IMR-90 (cell line): ENCODE measurements around the gene CMTM8. TPM values are rescaled to one million over a fixed set of nuclear protein-coding genes. Genes with fewer than 3 reads are reported as not detected.
"Not testable (repeated sequence)": the region's sequence is repeated elsewhere in the genome, so short reads cannot be mapped to it uniquely, and the experiment has no call there.

Experiments
- ATAC-seq: fragments of 200-7000 bp; cut with Tn5 transposase; 2 replicates; pipeline ENCODE4 v1.9.1; 2020; ENCODE audit warnings: low read depth, mild to moderate bottlenecking, moderate library complexity
- BruUV-seq: library from RNA; stranded (reverse); fragments of 400-500 nt; replicated peaks from 2 replicates; lab custom pipeline; 2021; lab: Mats Ljungman, UMichigan
- CTCF ChIA-PET: fragments of 300-600 bp; formaldehyde crosslinking; extraction: SDS; loops from one replicate; lab custom pipeline; 2021; ENCODE audit warnings: antibody characterized with exemption; lab: Yijun Ruan, JAX
- POLR2A ChIA-PET: fragments of 300-600 bp; sonication (Branson Sonifier 250); formaldehyde crosslinking; loops from one replicate; lab custom pipeline; 2022; ENCODE audit warnings: antibody characterized with exemption; ENCODE audit not compliant: unreplicated experiment; lab: Charles Lee
- DNase-seq: peaks from one replicate; pipeline ENCODE4 v3.0.0; 2013
- H2AFZ ChIP-seq: replicated peaks from 2 replicates; pipeline ENCODE3; 2013; ENCODE audit warnings: low read length, mild to moderate bottlenecking; ENCODE audit not compliant: poor library complexity
- H2AK5ac ChIP-seq: 2 replicates; pipeline ENCODE4 v1.6.1; 2013; ENCODE audit warnings: low read depth, low read length, inconsistent platforms
- H2AK9ac ChIP-seq: replicated peaks from 2 replicates; pipeline ENCODE3; 2013; ENCODE audit warnings: mild to moderate bottlenecking, low read depth, low read length, moderate library complexity; ENCODE audit not compliant: poor library complexity
- H2BK120ac ChIP-seq: 2 replicates; pipeline ENCODE4 v1.6.1; 2013; ENCODE audit warnings: low read depth, low read length, inconsistent platforms
- H2BK15ac ChIP-seq: 3 replicates; pipeline ENCODE4 v1.6.1; 2013; ENCODE audit warnings: low read depth, low read length, inconsistent platforms
- H2BK20ac ChIP-seq: 2 replicates; pipeline ENCODE4 v1.6.1; 2013; ENCODE audit warnings: low read depth, mild to moderate bottlenecking, inconsistent platforms, low read length, moderate library complexity
- H2BK5ac ChIP-seq: 2 replicates; pipeline ENCODE4 v1.6.1; 2013; ENCODE audit warnings: mild to moderate bottlenecking, low read depth, low read length, inconsistent platforms; ENCODE audit not compliant: poor library complexity, severe bottlenecking
- H3K14ac ChIP-seq: replicated peaks from 2 replicates; pipeline ENCODE4 v1.6.1; 2013; ENCODE audit warnings: low read depth, low read length, inconsistent platforms
- H3K18ac ChIP-seq: 2 replicates; pipeline ENCODE4 v1.6.1; 2013; ENCODE audit warnings: low read depth, low read length, control low read depth
- H3K23ac ChIP-seq: 2 replicates; pipeline ENCODE4 v1.6.1; 2013; ENCODE audit warnings: low read depth, low read length, inconsistent platforms
- H3K27ac ChIP-seq: 2 replicates; pipeline ENCODE4 v1.5.1; 2013; ENCODE audit warnings: mild to moderate bottlenecking, control low read depth, low read length; ENCODE audit not compliant: insufficient read depth
- H3K27me3 ChIP-seq: 2 replicates; pipeline ENCODE4 v1.6.1; 2013; ENCODE audit warnings: low read length; ENCODE audit not compliant: control insufficient read depth, insufficient read depth
- H3K36me3 ChIP-seq: 2 replicates; pipeline ENCODE4 v1.6.1; 2013; ENCODE audit warnings: low read length, mixed read lengths; ENCODE audit not compliant: control insufficient read depth, insufficient read depth
- H3K4ac ChIP-seq: 2 replicates; pipeline ENCODE4 v1.6.1; 2013; ENCODE audit warnings: low read depth, low read length, inconsistent platforms
- H3K4me1 ChIP-seq: 2 replicates; pipeline ENCODE4 v1.6.1; 2013; ENCODE audit warnings: low read length, mixed read lengths; ENCODE audit not compliant: control insufficient read depth, insufficient read depth
- H3K4me2 ChIP-seq: 2 replicates; pipeline ENCODE4 v1.6.1; 2013; ENCODE audit warnings: low read depth, mild to moderate bottlenecking, control low read depth, low read length, moderate library complexity
- H3K4me3 ChIP-seq: 2 replicates; pipeline ENCODE4 v1.5.1; 2013; ENCODE audit warnings: low read depth, mild to moderate bottlenecking, control low read depth, low read length, moderate library complexity; ENCODE audit not compliant: insufficient read depth
- H3K56ac ChIP-seq: 2 replicates; pipeline ENCODE4 v1.6.1; 2013; ENCODE audit warnings: low read length, inconsistent platforms; ENCODE audit not compliant: insufficient read depth; ENCODE audit errors: extremely low read depth
- H3K79me1 ChIP-seq, 2 experiments: 2 replicates each; pipeline ENCODE4 v1.6.1; 2013; ENCODE audit warnings: low read length in 2 of 2, inconsistent platforms in 1 of 2, low read depth in 1 of 2
- H3K9ac ChIP-seq: 2 replicates; pipeline ENCODE4 v1.6.1; 2013; ENCODE audit warnings: low read depth, low read length, control low read depth
- H3K9me1 ChIP-seq: 2 replicates; pipeline ENCODE4 v1.6.1; 2013; ENCODE audit warnings: low read length, inconsistent platforms; ENCODE audit not compliant: insufficient read depth
- H3K9me3 ChIP-seq: 2 replicates; pipeline ENCODE4 v1.6.1; 2013; ENCODE audit warnings: low read length; ENCODE audit not compliant: control insufficient read depth, insufficient read depth
- H4K20me1 ChIP-seq: 2 replicates; pipeline ENCODE4 v1.6.1; 2013; ENCODE audit warnings: low read length, inconsistent platforms; ENCODE audit not compliant: insufficient read depth
- H4K5ac ChIP-seq: 2 replicates; pipeline ENCODE4 v1.6.1; 2013; ENCODE audit warnings: mild to moderate bottlenecking, low read depth, low read length, control low read depth
- H4K8ac ChIP-seq, 2 experiments: 2 replicates each; pipeline ENCODE4 v1.6.1; 2013; ENCODE audit warnings: low read depth in 2 of 2, low read length in 2 of 2, control low read depth in 1 of 2, inconsistent platforms in 1 of 2
- H4K91ac ChIP-seq: 2 replicates; pipeline ENCODE4 v1.6.1; 2013; ENCODE audit warnings: low read depth, low read length, inconsistent platforms; ENCODE audit not compliant: insufficient read depth
- FOS ChIP-seq: fragments of 150-350 bp; IDR thresholded peaks from 2 replicates; pipeline ENCODE4 v1.6.1; 2016; ENCODE audit warnings: low read depth, low read length
- NFE2L2 ChIP-seq: fragments of 150-350 bp; IDR thresholded peaks from 2 replicates; pipeline ENCODE4 v1.6.1; 2016; ENCODE audit warnings: low read depth, mild to moderate bottlenecking, low read length
- WGBS, 2 experiments: methylation state at CpG; one replicate each; pipeline versions ENCODE4 v1.1.5 to v1.1.7; 2013; ENCODE audit warnings: missing lambda C conversion rate in 2 of 2; ENCODE audit not compliant: insufficient read length in 1 of 2; ENCODE audit errors: extremely low coverage in 2 of 2; 5-methylcytosine and 5-hydroxymethylcytosine counted together
- dilution Hi-C: fragments of 300-500 bp; cut with HindIII; formaldehyde crosslinking; loops from one replicate; pipeline ENCODE4 v1.14.3; 2018; ENCODE audit warnings: low sequenced_read_pairs; ENCODE audit not compliant: unreplicated experiment
- in situ Hi-C: fragments of 300-500 bp; cut with MboI; formaldehyde crosslinking; loops from 3 replicates; pipeline ENCODE4 v1.14.3; 2019; ENCODE audit warnings: low sequenced_read_pairs, inconsistent platforms, mixed read lengths
- intact Hi-C: fragments of 100-400 bp; cut with micrococcal nuclease; formaldehyde crosslinking; loops from 2 replicates; pipeline ENCODE4 v1.10.0; 2022
- polyA plus RNA-seq, 3 experiments: library from polyadenylated mRNA; depleted of rRNA; stranded (reverse); fragments of >200 nt; gene quantifications; 2 replicates each; pipeline ENCODE4 v1.2.3, GENCODE V29; 2012; ENCODE audit warnings: low replicate concordance in 1 of 3
- total RNA-seq: library from RNA; depleted of rRNA; stranded (reverse); fragments of >200 nt; gene quantifications from 2 replicates; pipeline ENCODE4 v1.2.3, GENCODE V29; 2012

Gene CMTM8
- total and polyA plus RNA-seq, 2 of the 4 experiments (the other 2 are of a cell fraction), result 0.15 TPM; not detected in 1

DNA sequence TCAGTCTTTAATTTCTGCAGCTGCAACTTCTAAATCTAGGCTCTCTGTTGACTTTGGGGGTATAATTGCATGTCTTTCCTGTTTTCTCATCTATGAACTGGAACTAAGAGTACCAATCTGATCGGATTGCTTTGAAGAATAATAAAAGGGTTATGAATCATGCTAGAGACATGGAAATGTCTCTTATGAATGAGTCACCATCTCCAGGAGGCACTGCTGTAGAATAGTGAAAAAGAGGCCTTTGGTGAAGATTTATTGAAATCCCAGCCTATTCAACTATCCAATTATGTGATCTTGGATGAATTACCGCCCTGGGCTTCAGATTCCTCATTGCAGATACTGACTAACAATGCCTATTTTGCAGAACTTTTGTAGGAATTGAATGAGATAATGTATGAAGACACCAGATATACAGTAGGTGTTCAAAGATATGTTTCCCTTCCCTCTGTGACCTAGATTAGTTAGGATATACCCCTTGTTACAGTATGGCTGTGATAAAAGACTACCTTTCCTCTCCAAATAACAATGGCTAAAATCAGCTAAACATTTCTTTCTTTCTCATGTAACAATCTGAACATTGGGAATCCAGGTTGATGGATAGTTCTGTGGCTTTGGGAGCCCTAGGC, 11.5 kb upstream of the CMTM8 start:
- DNase-seq (peak; percentile 30), ATAC-seq (no peak)
- Histone ChIP-seq H3K18ac (no peak overlapping the region), H2BK15ac (no peak overlapping the region), H3K36me3 (no peaks in the 10 kb centered on the region), H2AK5ac (no peak overlapping the region), H2AFZ (no peak overlapping the region), H4K20me1 (no peaks in the 10 kb centered on the region), H3K14ac (no peak overlapping the region), H3K4ac (no peak overlapping the region), H2BK20ac (no peak overlapping the region), H4K91ac (no peak overlapping the region), H3K27ac (no peak overlapping the region), H2BK5ac (no peak overlapping the region), H2BK120ac (no peak overlapping the region), H3K9me3 (no peaks in the 10 kb centered on the region), H3K79me1 (no peaks in the 10 kb centered on the region), H3K4me3 (no peak overlapping the region), H4K5ac (no peak overlapping the region), H3K4me1 (no peaks in the 10 kb centered on the region), H4K8ac (no peak overlapping the region), H3K9ac (no peak overlapping the region), H3K56ac (no peak overlapping the region), H3K23ac (no peak overlapping the region), H3K27me3 (no peaks in the 10 kb centered on the region; the same call in 1 of the 2 replicates), H3K9me1 (no peaks in the 10 kb centered on the region), H3K4me2 (no peak overlapping the region), H2AK9ac (no peak overlapping the region)
- WGBS, 2 experiments, result no CpG with 5 or more reads among the region's 2 CpGs
- in situ Hi-C loops, result no loop called here
- ChIA-PET CTCF (no interaction called here), POLR2A (no interaction called here)
- dilution Hi-C loops, result no loop called here
- TF ChIP-seq NFE2L2 (no peak), FOS (0 out of 2 replicates have a peak, but pooled peaks have one; percentile 4)
- intact Hi-C loops, result no loop called here
- no TSS peak for BruUV-seq

GRCh38 chr3:32228743-32229142, 9.7 kb upstream of the CMTM8 start:
- H3K9me3 ChIP-seq, H3K36me3 ChIP-seq, H3K27me3 ChIP-seq, H3K56ac ChIP-seq, H3K4me2 ChIP-seq, H3K9me1 ChIP-seq, H3K18ac ChIP-seq, H2BK20ac ChIP-seq, H3K27ac ChIP-seq, H4K20me1 ChIP-seq, H2AK5ac ChIP-seq, H3K4me1 ChIP-seq, BruUV-seq, intact Hi-C loops, H3K4ac ChIP-seq, H4K91ac ChIP-seq, H3K14ac ChIP-seq, DNase-seq, H2BK15ac ChIP-seq, H2AFZ ChIP-seq, POLR2A ChIA-PET, H4K5ac ChIP-seq, H4K8ac ChIP-seq, H3K9ac ChIP-seq, in situ Hi-C loops, H3K23ac ChIP-seq, H3K79me1 ChIP-seq, H3K4me3 ChIP-seq, H2BK120ac ChIP-seq, H2AK9ac ChIP-seq, dilution Hi-C loops, ATAC-seq, CTCF ChIA-PET, H2BK5ac ChIP-seq: not testable (repeated sequence)
- WGBS, 2 experiments, result no CpG with 5 or more reads among the region's 4 CpGs
